Skeletal muscle satellite cell (primary cell): ENCODE results near the gene NOD2.

Source experiments
- H3K27me3 ChIP-seq: 2 replicates; pipeline ENCODE4 v1.7.0; 2013; ENCODE audit warnings: low read length; ENCODE audit not compliant: control insufficient read depth, insufficient read depth
- H3K36me3 ChIP-seq: 2 replicates; pipeline ENCODE4 v1.7.0; 2013; ENCODE audit warnings: mild to moderate bottlenecking, control low read depth, low read length; ENCODE audit not compliant: insufficient read depth
- H3K4me1 ChIP-seq: 2 replicates; pipeline ENCODE4 v1.7.0; 2013; ENCODE audit warnings: low read length; ENCODE audit not compliant: control insufficient read depth, insufficient read depth
- H3K4me2 ChIP-seq: 2 replicates; pipeline ENCODE4 v1.7.0; 2013; ENCODE audit warnings: mild to moderate bottlenecking, low read length
- H3K4me3 ChIP-seq: 2 replicates; pipeline ENCODE4 v1.7.0; 2013; ENCODE audit warnings: low read length
- H3K9ac ChIP-seq: 2 replicates; pipeline ENCODE4 v1.7.0; 2013; ENCODE audit warnings: mild to moderate bottlenecking, low read depth, low read length, moderate library complexity
- H3K9me3 ChIP-seq: replicated peaks from 2 replicates; pipeline ENCODE4 v1.7.0; 2013; ENCODE audit warnings: mild to moderate bottlenecking, control low read depth, low read length

NOD2 gene

DNA sequence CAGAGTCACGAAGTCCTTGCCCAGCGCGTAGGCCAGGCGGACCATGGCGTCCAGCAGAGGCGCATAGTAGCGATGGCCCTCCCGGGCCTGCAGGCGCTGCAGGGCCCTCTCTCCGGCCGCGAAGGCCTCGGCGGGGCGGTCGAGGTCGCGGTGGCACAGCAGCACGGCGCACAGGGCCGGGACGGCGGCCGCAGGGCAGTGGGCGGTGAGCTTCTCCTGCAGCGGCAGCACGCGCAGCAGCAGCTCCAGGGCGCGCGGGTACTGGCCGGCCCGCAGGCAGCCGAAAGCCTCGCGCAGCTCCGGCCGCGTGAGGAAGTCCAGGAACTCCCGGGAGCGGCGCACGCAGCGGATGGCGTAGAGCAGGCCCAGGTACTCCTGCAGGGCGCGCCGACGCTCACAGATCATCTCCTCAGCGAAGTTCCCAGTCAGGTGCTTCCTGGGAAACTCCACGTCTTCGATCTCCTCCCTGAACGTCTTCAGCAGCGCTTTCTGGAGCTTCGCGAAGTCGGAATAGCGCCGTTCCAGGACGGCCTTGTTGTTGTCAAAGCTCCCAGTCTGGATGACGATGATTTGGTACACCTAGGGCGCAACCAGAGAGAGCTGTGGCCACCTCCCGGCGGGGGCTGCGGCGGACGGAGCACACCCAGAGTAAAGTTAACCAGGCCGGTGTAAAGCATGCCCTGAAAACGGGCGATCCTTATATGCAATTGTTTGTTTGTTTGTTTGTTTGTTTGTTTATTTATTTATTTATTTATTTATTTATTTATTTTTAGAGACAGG lies 19.7 kb upstream of the NOD2 start:
- peaks cover 13% of the 10 kb centered on the region for H3K9me3 ChIP-seq
- H3K27me3 ChIP-seq = no peaks in the 10 kb centered on the region
- no peak overlapping the region for H3K4me2 ChIP-seq
- H3K4me1 ChIP-seq = no peaks in the 10 kb centered on the region
- no peaks in the 10 kb centered on the region for H3K36me3 ChIP-seq
- H3K9ac ChIP-seq = no peak overlapping the region
- no peak overlapping the region for H3K4me3 ChIP-seq

DNA sequence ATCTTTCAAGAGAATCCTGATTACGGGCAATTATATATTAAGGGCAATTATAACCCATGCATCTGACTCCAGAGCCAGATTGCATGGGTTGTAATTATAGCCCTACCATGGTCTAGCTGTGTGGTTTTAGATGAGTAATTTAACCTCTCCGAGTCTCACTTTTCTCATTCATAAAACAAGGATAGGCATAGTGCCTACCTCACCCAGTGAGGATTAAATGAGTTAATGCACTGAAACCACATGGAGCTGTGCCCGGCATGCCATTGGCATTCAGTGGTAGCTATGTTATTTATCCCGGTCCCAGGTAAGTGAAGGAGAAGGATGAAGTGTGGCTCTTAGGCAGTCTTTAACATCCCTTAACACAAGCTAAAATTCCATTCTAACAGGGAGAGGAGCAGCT lies 18.6 kb upstream of the NOD2 start:
- Histone ChIP-seq H3K9me3 (peaks cover 13% of the 10 kb centered on the region), H3K4me3 (no peak overlapping the region), H3K27me3 (no peaks in the 10 kb centered on the region), H3K9ac (no peak overlapping the region), H3K4me1 (no peaks in the 10 kb centered on the region), H3K4me2 (no peak overlapping the region), H3K36me3 (no peaks in the 10 kb centered on the region)

DNA sequence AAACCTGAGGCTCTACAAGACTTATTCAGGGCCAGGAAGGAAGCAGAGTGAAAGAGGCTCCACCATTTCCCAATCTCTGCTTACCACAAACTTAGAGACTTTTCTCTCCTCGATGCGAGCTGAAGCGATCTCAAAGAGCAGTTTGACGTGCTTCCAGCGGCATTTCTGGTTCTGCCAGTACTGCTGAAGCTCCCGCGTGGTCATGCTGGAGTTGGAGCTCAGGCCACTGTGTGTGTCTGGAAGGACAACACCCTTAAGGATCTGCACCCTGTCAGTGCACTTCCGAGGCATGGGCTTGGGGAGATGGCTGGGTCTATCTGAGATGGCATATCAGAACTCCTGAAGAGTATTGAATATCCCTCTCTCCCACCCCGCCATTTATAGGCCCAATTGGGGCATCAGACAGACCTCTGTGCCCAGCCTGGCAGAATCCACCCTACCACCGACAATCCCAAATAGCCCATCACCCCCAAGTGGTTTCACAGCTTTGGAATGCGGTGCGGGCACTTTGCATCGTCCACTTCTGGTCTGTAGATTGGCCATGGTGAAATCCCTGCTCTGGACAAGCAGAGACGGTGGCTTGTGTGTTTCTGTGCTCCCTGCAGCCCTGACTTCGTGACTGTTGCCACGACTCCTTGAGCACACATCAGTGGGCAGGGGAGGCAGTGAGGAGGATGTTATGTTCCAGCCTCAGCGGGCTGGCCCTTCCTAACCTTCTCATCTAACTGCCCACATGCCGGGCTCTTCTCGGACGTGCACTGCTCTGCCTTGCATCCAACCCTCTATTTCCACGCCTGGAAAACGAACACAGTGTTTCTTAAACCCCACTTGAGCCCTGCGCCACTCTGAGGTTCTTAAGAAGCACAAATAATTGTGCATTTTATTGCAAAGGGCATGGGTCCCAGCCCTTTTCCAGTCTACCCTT lies 17.5 kb upstream of the NOD2 start:
- no peak overlapping the region for H3K9ac ChIP-seq
- H3K4me3 ChIP-seq = no peak overlapping the region
- H3K4me1 ChIP-seq = no peaks in the 10 kb centered on the region
- no peak overlapping the region for H3K4me2 ChIP-seq
- H3K36me3 ChIP-seq = no peaks in the 10 kb centered on the region
- H3K27me3 ChIP-seq = no peaks in the 10 kb centered on the region
- peaks cover 13% of the 10 kb centered on the region for H3K9me3 ChIP-seq

DNA sequence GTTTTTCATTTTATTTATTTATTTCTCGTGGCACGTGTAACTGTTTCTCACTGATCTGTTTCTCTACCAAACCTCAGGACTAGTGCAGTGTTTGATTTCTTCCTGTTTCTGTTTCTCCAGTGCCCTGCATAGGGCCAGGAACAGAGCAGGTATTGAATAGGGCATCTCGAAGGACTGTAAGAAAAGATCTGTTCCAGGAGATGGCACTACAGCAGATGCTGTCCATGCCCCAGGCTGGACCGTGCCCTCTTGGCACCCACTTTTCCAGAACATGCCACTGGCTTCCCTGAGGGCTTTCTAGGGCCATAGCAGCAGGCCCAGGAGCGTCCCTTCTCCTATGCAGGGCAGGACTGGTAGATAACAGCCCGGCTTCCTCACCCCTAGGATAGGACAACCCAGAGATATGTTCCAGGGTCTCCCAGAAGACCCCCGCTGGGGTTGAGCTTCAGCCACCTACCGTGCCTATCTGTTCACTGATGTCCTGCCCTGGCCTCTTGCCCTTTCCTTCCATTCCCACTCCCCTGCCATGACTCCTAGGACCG lies 16.7 kb upstream of the NOD2 start:
- H3K9ac ChIP-seq = no peak overlapping the region
- H3K4me1 ChIP-seq = no peaks in the 10 kb centered on the region
- no peaks in the 10 kb centered on the region for H3K27me3 ChIP-seq
- no peak overlapping the region for H3K4me3 ChIP-seq
- H3K36me3 ChIP-seq = no peaks in the 10 kb centered on the region
- H3K9me3 ChIP-seq = peaks cover 11% of the 10 kb centered on the region
- H3K4me2 ChIP-seq = no peak overlapping the region

DNA sequence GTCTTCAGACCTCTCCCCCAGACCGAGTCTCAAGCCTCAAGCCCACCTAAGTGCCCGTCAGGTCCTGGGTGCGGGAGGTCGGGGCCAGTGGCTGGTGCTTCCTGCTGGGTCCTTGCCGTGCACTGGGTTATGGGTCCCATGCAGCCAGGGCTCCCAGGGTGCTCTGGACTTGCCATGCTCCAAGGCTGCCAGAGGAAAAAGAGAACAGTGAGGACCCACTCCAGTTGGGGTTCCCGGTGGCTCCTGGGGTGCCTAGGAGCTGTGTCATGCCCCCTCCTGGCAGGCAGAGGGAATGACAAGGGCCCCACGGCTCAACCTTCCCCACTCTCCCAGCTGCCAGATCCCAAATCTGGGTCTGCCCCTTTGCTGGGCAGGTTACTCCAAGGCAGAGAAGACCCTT lies 16.1 kb upstream of the NOD2 start:
- H3K4me3 ChIP-seq = no peak overlapping the region
- H3K9ac ChIP-seq = no peak overlapping the region
- H3K27me3 ChIP-seq = no peaks in the 10 kb centered on the region
- H3K4me1 ChIP-seq = no peaks in the 10 kb centered on the region
- H3K36me3 ChIP-seq = no peaks in the 10 kb centered on the region
- peaks cover 5% of the 10 kb centered on the region for H3K9me3 ChIP-seq
- H3K4me2 ChIP-seq = no peak overlapping the region

DNA sequence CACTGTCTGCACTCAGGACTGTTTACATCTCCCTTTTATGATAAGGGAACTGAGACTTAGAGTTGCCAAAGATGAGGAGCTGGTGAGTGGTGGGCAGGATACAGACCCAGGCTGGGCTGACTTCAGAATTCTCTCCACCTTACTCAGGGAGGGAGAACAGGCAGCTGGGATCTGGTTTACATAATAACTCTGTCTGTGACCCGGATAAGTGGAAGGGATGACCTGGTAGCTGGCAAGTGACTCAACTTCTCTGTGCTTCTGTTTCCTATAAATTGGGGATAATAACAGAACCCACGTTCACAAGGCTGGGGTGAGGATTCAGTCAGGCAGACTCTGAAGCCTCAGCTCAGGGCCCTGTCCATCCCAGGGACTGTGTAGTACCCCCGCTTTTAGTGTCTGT lies 14.9 kb upstream of the NOD2 start:
- H3K4me1 ChIP-seq = no peaks in the 10 kb centered on the region
- H3K4me3 ChIP-seq = no peak overlapping the region
- no peak overlapping the region for H3K4me2 ChIP-seq
- no peaks in the 10 kb centered on the region for H3K27me3 ChIP-seq
- H3K9me3 ChIP-seq = no peaks in the 10 kb centered on the region
- H3K36me3 ChIP-seq = no peaks in the 10 kb centered on the region
- no peak overlapping the region for H3K9ac ChIP-seq

DNA sequence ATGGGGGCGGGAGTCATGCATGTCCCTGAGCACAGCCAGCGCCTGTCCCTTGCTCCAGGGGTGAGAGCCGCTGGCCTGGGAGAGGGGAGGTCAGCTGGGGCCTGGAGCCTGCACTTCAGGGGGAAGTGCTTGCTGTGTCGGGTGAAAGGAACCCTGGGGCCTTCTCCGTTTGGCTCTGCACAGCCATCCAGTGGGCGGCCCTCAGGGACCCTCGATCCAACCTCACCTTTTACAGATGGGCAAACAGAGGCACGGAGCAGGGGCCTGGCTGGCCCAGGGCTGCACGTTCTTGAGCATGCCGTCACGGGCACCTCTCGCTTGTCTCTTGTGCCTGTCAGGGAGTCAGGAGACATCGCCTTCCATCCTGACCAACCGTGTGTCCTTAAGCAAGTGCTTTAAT lies 14.1 kb upstream of the NOD2 start:
- Histone ChIP-seq H3K4me1 (no peaks in the 10 kb centered on the region), H3K4me2 (no peak overlapping the region), H3K9me3 (no peaks in the 10 kb centered on the region), H3K4me3 (no peak overlapping the region), H3K9ac (no peak overlapping the region), H3K36me3 (no peaks in the 10 kb centered on the region), H3K27me3 (no peaks in the 10 kb centered on the region)

DNA sequence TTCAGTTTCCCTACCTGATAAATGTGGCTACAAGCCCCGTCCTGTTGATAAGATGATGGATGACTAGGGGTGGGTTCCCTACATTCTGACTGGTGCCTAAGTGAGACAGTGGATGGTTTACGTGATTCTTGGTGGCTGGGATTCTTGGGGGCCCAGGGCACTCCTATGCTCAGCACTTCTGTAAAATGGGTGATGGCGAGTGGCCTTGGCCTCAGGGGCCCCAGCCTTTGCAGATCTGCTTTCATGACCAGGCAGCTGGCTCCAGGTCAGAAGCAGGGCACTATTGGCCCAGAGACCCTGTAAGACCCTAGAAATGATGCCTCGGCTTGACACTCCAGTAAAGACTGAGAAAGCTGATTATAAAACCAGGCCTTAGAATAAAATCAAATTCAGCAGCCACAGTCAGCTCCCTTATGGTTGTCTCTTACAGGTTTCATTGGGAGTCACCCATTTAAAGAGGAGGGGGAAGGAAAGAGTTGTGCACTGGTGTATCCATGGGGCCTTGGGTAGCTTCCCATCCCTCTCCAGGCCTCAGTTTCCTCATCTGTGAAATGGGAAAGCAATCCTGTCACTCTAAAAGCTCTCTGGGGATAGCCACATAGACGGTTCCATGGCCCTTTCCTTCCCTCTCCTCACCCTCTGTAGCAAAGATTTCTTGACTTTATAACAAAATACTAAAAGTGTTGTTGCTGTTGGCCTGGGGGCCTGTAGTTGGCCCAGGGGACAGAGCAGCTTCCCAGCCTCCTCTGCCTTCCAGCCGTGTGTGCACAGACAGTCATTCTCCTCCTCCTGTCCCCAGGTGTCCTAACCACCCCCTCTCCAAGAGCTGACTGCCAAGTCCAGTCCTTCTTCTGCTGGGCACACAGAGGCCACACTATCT lies 13.5 kb upstream of the NOD2 start:
- H3K36me3 ChIP-seq = no peaks in the 10 kb centered on the region
- H3K9ac ChIP-seq = no peak overlapping the region
- H3K4me1 ChIP-seq = no peaks in the 10 kb centered on the region
- H3K4me3 ChIP-seq = no peak overlapping the region
- H3K27me3 ChIP-seq = no peaks in the 10 kb centered on the region
- H3K9me3 ChIP-seq = no peaks in the 10 kb centered on the region
- no peak overlapping the region for H3K4me2 ChIP-seq

DNA sequence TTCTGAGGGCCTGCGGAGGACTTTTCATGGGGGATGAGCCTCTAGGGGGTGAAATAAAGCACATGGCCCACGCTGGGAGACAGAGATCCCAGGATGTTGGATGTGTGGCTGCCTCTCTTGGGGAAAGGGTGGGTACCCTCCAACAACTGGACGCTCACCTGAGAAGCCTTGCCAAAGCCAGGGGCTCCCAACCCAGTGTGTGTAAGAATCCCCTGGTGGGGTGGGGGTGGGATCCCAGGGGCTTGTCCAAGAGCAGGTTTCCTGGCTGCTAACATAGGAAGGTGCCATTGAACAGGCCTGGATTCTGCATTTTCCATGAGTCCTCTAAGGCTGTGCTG lies 12.9 kb upstream of the NOD2 start:
- no peaks in the 10 kb centered on the region for H3K4me1 ChIP-seq
- H3K4me3 ChIP-seq = no peak overlapping the region
- H3K9ac ChIP-seq = no peak overlapping the region

DNA sequence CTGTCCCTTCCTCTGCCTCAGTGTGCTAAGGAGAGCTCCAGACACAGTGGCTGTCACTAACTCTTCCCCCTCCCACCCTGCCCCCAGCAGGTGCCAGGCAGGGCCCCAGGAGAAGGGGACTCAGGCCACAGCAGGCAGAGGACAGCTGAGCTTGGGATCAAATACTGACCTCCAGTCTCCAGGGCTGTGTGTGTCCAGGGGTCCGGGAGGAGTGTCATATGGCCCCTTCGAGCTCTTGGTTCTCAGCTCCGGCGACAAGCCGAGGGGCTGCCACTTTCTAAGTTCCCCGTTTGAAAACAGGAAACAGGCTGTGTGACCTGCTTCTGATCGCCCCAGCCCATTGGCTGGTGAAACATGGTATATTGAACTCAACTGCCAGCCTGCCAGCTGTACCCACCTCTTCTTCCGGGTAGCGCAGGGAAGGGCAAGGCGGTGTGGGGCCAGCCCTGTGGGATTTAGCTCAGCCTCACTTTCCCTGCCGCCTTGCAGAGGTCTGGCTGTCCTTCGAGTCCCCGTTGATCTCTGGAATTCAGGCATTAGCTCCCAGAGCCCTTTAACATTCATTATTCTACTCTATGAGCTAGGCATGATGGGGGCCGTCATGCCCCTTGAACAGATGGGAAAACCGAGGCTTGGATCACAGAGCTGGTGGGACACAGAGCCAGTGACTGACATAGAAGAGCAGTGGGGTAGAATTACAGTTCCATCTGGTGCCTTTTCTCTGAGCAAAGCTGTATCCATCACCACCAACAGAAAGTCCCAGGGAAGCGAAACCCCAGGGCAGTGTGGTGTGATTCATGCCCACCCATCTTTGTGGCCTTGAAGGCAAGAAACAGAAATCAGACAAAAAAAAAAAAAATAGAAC lies 12.2 kb upstream of the NOD2 start, which contains the start of gene SNX20:
Gene SNX20 (minus strand): TSS at position 292 of the 865 bp plus-strand sequence. CDS start 3,786 bp downstream, outside the sequence.
- no peak within 1 kb of the TSS for H3K4me2 ChIP-seq
- H3K9me3 ChIP-seq = no peaks in the 10 kb centered on the region
- no peaks in the 10 kb centered on the region for H3K36me3 ChIP-seq
- H3K4me3 ChIP-seq = no peak within 1 kb of the TSS
- H3K27me3 ChIP-seq = no peaks in the 10 kb centered on the region
- H3K4me1 ChIP-seq = no peaks in the 10 kb centered on the region
- H3K9ac ChIP-seq = no peak within 1 kb of the TSS

More for the DNA sequence above, 12.9 kb upstream of the NOD2 start:
- Histone ChIP-seq H3K4me2 (no peak overlapping the region), H3K36me3 (no peaks in the 10 kb centered on the region), H3K27me3 (no peaks in the 10 kb centered on the region), H3K9me3 (no peaks in the 10 kb centered on the region)
